Fibroblast of mammary gland (primary cell): ENCODE data around the gene RHEB.

Experiments
- DNase-seq: peaks from one replicate; pipeline ENCODE4 v3.0.0-alpha.2; 2010; ENCODE audit warnings: low read depth
- H3K4me3 ChIP-seq: 2 replicates; pipeline ENCODE4 v1.5.1; 2011; ENCODE audit warnings: low read depth, mild to moderate bottlenecking, low read length, moderate library complexity; ENCODE audit not compliant: control insufficient read depth
- TF ChIP-seq, protein P1 (sequence below): conservative IDR thresholded peaks from 2 replicates; pipeline ENCODE4 v1.5.1; 2011; ENCODE audit warnings: low read depth, low read length, inconsistent platforms; ENCODE audit not compliant: control insufficient read depth, insufficient read depth

The RHEB gene

DNA sequence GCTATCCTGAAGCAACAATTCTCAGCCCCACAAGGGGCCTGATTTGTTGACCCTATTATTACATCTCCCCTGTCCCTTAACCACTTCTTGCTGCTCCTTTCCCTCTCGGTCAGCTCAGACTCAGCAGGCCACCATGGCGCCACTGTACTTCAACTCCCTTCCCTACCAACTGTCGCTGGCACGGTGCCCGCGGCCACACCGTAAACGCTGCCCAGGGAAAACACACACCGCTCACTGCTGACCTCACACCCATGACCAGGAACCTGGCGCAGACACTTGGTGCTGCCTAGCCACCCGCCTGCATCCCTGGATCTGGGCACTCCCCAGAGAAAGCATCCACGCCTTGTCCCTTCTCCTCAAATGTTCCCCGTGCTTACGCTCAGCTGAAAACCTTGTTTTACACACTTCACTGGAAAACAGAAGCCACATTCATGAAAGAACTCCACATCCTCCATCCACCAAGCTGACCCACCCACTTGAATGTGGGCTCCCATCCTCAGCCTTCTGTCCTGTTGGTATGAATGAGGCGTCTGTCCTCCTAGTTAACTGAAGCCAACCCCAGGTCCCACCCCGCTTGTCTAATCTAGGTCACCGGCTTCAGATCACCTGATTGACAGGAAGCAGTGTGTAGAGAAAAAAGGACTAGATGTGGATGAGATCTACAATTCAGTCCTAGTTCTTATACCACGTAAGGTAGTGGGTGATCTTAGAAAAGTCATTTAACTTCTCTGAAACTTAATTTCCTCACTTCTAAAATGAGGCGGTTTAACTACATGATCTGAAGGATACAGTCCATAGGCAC lies 51.3 kb downstream of the RHEB start:
- no peak for DNase-seq
- no peak overlapping the region for H3K4me3 ChIP-seq
- TF ChIP-seq, protein P1, sequence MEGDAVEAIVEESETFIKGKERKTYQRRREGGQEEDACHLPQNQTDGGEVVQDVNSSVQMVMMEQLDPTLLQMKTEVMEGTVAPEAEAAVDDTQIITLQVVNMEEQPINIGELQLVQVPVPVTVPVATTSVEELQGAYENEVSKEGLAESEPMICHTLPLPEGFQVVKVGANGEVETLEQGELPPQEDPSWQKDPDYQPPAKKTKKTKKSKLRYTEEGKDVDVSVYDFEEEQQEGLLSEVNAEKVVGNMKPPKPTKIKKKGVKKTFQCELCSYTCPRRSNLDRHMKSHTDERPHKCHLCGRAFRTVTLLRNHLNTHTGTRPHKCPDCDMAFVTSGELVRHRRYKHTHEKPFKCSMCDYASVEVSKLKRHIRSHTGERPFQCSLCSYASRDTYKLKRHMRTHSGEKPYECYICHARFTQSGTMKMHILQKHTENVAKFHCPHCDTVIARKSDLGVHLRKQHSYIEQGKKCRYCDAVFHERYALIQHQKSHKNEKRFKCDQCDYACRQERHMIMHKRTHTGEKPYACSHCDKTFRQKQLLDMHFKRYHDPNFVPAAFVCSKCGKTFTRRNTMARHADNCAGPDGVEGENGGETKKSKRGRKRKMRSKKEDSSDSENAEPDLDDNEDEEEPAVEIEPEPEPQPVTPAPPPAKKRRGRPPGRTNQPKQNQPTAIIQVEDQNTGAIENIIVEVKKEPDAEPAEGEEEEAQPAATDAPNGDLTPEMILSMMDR = no peak

- TF ChIP-seq, protein P1 = no peak
- H3K4me3 ChIP-seq = no peak overlapping the region
- no peak for DNase-seq
Observed at GRCh38 chr7:151465169-151465568, 54.5 kb downstream of the RHEB start.

DNA sequence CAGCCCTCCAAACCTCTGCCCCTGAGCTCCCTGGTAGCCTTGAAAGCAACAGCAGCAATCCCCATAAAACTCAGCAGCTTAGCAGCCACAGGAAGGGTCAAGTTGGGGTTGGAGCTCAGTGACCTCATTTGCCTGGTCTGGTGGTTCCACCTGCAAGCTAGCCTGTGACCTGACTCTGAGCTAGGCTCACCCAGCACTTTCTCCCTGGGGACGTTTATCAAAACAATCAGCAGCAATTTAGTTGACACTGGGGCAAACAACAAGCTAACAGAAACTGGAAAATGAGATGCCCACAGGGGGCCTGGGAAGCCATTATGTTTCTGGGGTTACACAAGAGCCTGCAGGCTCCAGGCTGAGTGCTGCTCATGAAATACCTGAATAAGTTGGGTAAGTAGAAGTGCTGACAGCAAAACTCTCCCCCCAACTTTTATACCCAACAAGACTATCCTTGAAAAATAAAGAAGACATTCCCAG lies 57.4 kb downstream of the RHEB start:
- TF ChIP-seq, protein P1 = no peak
- no peak overlapping the region for H3K4me3 ChIP-seq
- no peak for DNase-seq

- no peak for DNase-seq
- no peak overlapping the region for H3K4me3 ChIP-seq
- TF ChIP-seq, protein P1 = no peak
Observed at GRCh38 chr7:151461942-151462230, 57.8 kb downstream of the RHEB start.

- DNase-seq = no peak
- TF ChIP-seq, protein P1 = no peak
- H3K4me3 ChIP-seq = no peak overlapping the region
Observed at GRCh38 chr7:151461096-151461941, 58.4 kb downstream of the RHEB start.

DNA sequence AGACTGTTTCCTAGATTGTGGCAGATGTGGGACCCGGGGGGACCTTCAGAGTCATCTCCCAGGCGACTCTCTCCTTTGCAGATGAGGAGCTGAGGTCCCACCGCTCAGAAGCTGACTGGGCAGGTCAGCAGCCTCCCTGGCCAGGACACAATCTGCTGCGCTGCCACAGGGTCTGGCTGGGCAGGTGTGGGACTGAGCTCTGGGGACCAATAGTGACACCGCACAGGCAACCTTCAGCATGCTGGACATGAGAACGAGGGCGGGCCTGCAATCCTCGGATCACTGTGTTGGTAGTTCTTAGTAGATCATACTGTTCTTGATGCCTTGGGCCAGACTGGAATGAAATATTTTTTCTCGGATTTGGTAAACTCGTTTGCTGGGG lies 59.2 kb downstream of the RHEB start:
- DNase-seq = no peak
- H3K4me3 ChIP-seq = peak overlapping the region; percentile 20
- TF ChIP-seq, protein P1 = no peak
